PC-3 (cell line): Measurements from ENCODE around the gene THY1.

Experiments used
- EZH2 ChIP-seq: fragments of 300-600 bp; sonication (generic); IDR thresholded peaks from one replicate; pipeline ENCODE4 v1.6.1; 2017; ENCODE audit warnings: antibody characterized with exemption, mild to moderate bottlenecking, low read length; ENCODE audit not compliant: unreplicated experiment
- TF ChIP-seq, protein P1 (sequence below): fragments of 300-600 bp; sonication (generic); conservative IDR thresholded peaks from 2 replicates; pipeline ENCODE4 v1.5.1; 2017; ENCODE audit warnings: antibody characterized with exemption, low read depth, mild to moderate bottlenecking, low read length

DNA sequence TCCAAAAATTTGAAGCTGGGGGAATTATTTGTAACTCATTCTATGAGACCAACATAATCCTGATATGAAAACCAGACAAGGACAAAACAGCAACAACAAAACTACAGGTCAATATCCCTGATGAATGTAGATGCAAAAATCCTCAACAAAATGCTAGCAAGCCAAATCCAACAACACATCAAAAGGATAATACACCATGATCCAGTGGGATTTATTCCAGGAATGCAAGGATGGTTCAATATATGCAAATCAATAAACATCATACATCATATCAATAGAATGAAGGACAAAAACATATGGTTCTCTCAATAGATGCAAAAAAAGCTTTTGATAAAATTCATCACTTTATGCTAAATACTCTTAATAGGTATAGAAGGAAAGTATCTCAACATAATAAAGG lies 22.1 kb downstream of the THY1 start:
- TF ChIP-seq, protein P1, sequence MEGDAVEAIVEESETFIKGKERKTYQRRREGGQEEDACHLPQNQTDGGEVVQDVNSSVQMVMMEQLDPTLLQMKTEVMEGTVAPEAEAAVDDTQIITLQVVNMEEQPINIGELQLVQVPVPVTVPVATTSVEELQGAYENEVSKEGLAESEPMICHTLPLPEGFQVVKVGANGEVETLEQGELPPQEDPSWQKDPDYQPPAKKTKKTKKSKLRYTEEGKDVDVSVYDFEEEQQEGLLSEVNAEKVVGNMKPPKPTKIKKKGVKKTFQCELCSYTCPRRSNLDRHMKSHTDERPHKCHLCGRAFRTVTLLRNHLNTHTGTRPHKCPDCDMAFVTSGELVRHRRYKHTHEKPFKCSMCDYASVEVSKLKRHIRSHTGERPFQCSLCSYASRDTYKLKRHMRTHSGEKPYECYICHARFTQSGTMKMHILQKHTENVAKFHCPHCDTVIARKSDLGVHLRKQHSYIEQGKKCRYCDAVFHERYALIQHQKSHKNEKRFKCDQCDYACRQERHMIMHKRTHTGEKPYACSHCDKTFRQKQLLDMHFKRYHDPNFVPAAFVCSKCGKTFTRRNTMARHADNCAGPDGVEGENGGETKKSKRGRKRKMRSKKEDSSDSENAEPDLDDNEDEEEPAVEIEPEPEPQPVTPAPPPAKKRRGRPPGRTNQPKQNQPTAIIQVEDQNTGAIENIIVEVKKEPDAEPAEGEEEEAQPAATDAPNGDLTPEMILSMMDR = no peak
- TF ChIP-seq EZH2 = no peak
